Fibroblast of villous mesenchyme (primary cell): ENCODE results near the gene SMIM31. TPM values are rescaled to one million over a fixed set of nuclear protein-coding genes. Genes with fewer than 3 reads are reported as not detected.

Source experiments
- DNase-seq: peaks from one replicate; pipeline ENCODE4 v3.0.0-alpha.2; 2010; ENCODE audit warnings: low read depth
- H3K4me3 ChIP-seq: 2 replicates; pipeline ENCODE4 v1.5.1; 2011; ENCODE audit warnings: low read depth, mild to moderate bottlenecking, low read length
- CTCF ChIP-seq: IDR thresholded peaks from 2 replicates; pipeline ENCODE4 v1.5.1; 2012; ENCODE audit warnings: low read depth, mild to moderate bottlenecking, low read length; ENCODE audit not compliant: insufficient read depth
- total RNA-seq: library from RNA; depleted of rRNA; stranded (reverse); fragments of >200 nt; gene quantifications from 2 replicates; pipeline ENCODE4 v1.2.3, GENCODE V29; 2012

SMIM31 gene
- total RNA-seq, 1 donor: not detected

GRCh38 chr4:164761746-164762275 is 7.9 kb downstream of the SMIM31 start:
- no peak for TF ChIP-seq CTCF
- no peak for DNase-seq
- no peak overlapping the region for H3K4me3 ChIP-seq

DNA sequence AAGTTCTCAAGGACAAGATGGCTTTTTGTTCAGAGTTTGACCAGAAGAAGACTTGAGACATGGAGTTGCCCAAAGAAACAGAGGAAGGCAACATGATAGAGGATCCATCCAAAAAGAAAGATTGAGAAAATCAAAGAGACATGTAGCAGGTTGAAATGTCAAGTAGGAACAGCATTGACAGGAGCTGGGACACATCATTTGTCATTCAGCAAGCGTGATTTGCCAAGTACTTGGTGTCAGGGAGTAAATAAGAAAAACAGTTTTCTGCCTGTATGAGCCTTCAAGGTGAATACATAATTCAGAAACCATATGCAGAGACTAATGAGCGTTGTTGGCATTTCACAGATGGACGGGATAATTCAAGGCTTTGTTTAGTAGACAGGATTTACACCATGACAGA is 11.2 kb downstream of the SMIM31 start:
- H3K4me3 ChIP-seq: no peak overlapping the region
- no peak for DNase-seq
- no peak for TF ChIP-seq CTCF

GRCh38 chr4:164765833-164766232 is 11.9 kb downstream of the SMIM31 start:
- TF ChIP-seq CTCF: no peak
- no peak overlapping the region for H3K4me3 ChIP-seq
- DNase-seq: no peak

DNA sequence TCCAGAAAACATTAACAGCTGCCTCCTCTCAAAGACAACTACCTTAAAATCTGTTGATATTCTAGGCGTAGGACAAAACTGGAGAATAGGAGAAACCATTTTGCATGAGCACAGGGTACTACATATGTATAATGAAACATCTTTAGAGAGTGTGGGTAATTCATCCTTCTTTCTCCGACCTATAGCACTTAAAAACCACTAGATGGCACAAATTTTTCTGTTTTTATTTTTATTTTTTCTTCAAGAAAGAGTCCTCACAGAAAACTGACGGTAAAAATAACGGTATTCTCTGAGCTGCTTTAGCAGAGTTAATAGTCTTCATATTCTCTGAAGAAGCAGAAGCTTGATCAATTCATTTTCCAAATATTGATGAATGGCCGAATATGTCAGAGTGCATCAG is 14.6 kb downstream of the SMIM31 start:
- peak; percentile 2 for DNase-seq
- no peak overlapping the region for H3K4me3 ChIP-seq
- TF ChIP-seq CTCF: peak; percentile 36

- DNase-seq: no peak
- no peak for TF ChIP-seq CTCF
- no peak overlapping the region for H3K4me3 ChIP-seq
Observed at GRCh38 chr4:164770010-164770724, 16.2 kb downstream of the SMIM31 start.

DNA sequence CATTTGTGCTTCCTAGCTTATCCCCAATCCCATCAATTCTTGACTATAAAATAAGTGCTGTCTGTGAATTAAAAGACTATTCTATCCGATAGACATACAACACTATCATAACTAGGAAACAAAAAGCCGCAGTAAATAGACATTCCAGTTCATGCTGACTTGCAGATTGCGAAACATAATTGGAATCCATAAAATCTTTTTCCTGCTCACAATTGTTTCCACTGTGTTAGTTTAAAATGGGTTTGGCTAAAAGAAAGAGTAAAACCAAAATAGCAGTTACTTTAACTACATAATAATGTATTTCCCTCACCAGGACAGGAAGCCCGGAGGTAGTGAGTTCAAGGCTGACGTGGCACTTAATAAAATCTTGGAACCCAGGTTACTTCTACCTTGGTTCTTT is 17.2 kb downstream of the SMIM31 start:
- DNase-seq: no peak
- no peak overlapping the region for H3K4me3 ChIP-seq
- TF ChIP-seq CTCF: no peak

- no peak for TF ChIP-seq CTCF
Observed at GRCh38 chr4:164772076-164772475, 18.1 kb downstream of the SMIM31 start.

More at GRCh38 chr4:164772076-164772475, 18.1 kb downstream of the SMIM31 start:
- no peak for DNase-seq
- H3K4me3 ChIP-seq: no peak overlapping the region
